ENCODE results near the gene NPHS2. TPM values are rescaled to one million over a fixed set of nuclear protein-coding genes. Genes with fewer than 3 reads are reported as not detected.
A peak's percentile ranks its signal among the peaks of the same experiment; 100 is the strongest.

NPHS2 gene
- not detected for polyA plus RNA-seq (2013, experiment 1 of 2)
- not detected for polyA plus RNA-seq (2013, experiment 2 of 2)

- H3K18ac ChIP-seq (ENCODE audit: low read length), result no peak within 1 kb of the TSS
- H2BK15ac ChIP-seq (replicated peaks; ENCODE audit: low read depth), result no peak within 1 kb of the TSS
- H3K79me1 ChIP-seq (ENCODE audit: low read length), result no peaks in the 10 kb centered on the region
- no peak within 1 kb of the TSS for H3K23ac ChIP-seq (ENCODE audit: low read length)
- no peak within 1 kb of the TSS for H3K4me3 ChIP-seq (ENCODE audit: low read length)
- no peaks in the 10 kb centered on the region for H3K79me2 ChIP-seq (ENCODE audit: control insufficient read depth, insufficient read depth, low read length)
- no peak within 1 kb of the TSS for H4K8ac ChIP-seq (ENCODE audit: low read depth, low read length)
- H3K9ac ChIP-seq (ENCODE audit: low read length), result no peak within 1 kb of the TSS
- H3K4me2 ChIP-seq (ENCODE audit: low read length), result peak within 1 kb of the TSS; percentile 14
- H2BK5ac ChIP-seq (ENCODE audit: low read length), result no peak within 1 kb of the TSS
- H3K56ac ChIP-seq (ENCODE audit: low read length), result no peak within 1 kb of the TSS
- H3K4me1 ChIP-seq (ENCODE audit: control insufficient read depth, low read depth, low read length), result no peaks in the 10 kb centered on the region
- no peak within 1 kb of the TSS for H2BK120ac ChIP-seq (ENCODE audit: low read depth, low read length)
- H2AK5ac ChIP-seq (ENCODE audit: low read length), result no peak within 1 kb of the TSS
- DNase-seq, result no peak
- WGBS (ENCODE audit: extremely low coverage, insufficient coverage, low lambda C conversion rate), result no CpG with 5 or more reads among the region's 77 CpGs
- H3K27ac ChIP-seq (ENCODE audit: low read depth, low read length), result no peak within 1 kb of the TSS
- no peak within 1 kb of the TSS for H3K4ac ChIP-seq (ENCODE audit: low read depth, low read length)
- no peak within 1 kb of the TSS for H4K5ac ChIP-seq (ENCODE audit: low read length)
- H3K36me3 ChIP-seq (ENCODE audit: control insufficient read depth, insufficient read depth, low read length), result no peaks in the 10 kb centered on the region
- peaks cover 19% of the 10 kb centered on the region for H3K27me3 ChIP-seq (ENCODE audit: insufficient read depth, low read length, poor library complexity)
Measured at GRCh38 chr1:179575497-179576314, at the start of gene NPHS2. TSS of gene NPHS2 (minus strand) at chr1:179575948. CDS start at chr1:179575864, 84 bp downstream.

GRCh38 chr1:179612361-179612760 lies 36.6 kb upstream of the NPHS2 start:
- H2AK5ac ChIP-seq (ENCODE audit: low read length), result no peak overlapping the region
- no peaks in the 10 kb centered on the region for H3K79me1 ChIP-seq (ENCODE audit: low read length)
- H4K5ac ChIP-seq (ENCODE audit: low read length), result no peak overlapping the region
- no peak overlapping the region for H2BK15ac ChIP-seq (replicated peaks; ENCODE audit: low read depth)
- no peaks in the 10 kb centered on the region for H3K27me3 ChIP-seq (ENCODE audit: insufficient read depth, low read length, poor library complexity)
- DNase-seq, result no peak
- H3K4me3 ChIP-seq (ENCODE audit: low read length), result no peak overlapping the region
- H3K23ac ChIP-seq (ENCODE audit: low read length), result no peak overlapping the region
- no peak overlapping the region for H3K27ac ChIP-seq (ENCODE audit: low read depth, low read length)
- no peaks in the 10 kb centered on the region for H3K79me2 ChIP-seq (ENCODE audit: control insufficient read depth, insufficient read depth, low read length)
- no peak overlapping the region for H4K8ac ChIP-seq (ENCODE audit: low read depth, low read length)
- H3K18ac ChIP-seq (ENCODE audit: low read length), result no peak overlapping the region
- no peak overlapping the region for H3K9ac ChIP-seq (ENCODE audit: low read length)
- no peaks in the 10 kb centered on the region for H3K4me1 ChIP-seq (ENCODE audit: control insufficient read depth, low read depth, low read length)
- no peaks in the 10 kb centered on the region for H3K36me3 ChIP-seq (ENCODE audit: control insufficient read depth, insufficient read depth, low read length)
- no peak overlapping the region for H3K4ac ChIP-seq (ENCODE audit: low read depth, low read length)
- no peak overlapping the region for H2BK5ac ChIP-seq (ENCODE audit: low read length)
- WGBS (ENCODE audit: extremely low coverage, insufficient coverage, low lambda C conversion rate), result no CpG with 5 or more reads among the region's 3 CpGs
- no peak overlapping the region for H3K4me2 ChIP-seq (ENCODE audit: low read length)
- H3K56ac ChIP-seq (ENCODE audit: low read length), result no peak overlapping the region
- no peak overlapping the region for H2BK120ac ChIP-seq (ENCODE audit: low read depth, low read length)

- Histone ChIP-seq H4K5ac (ENCODE audit: low read length) (no peak overlapping the region), H3K4me2 (ENCODE audit: low read length) (no peak overlapping the region), H3K79me1 (ENCODE audit: low read length) (no peaks in the 10 kb centered on the region), H3K27ac (ENCODE audit: low read depth, low read length) (no peak overlapping the region), H2BK15ac (replicated peaks; ENCODE audit: low read depth) (no peak overlapping the region), H3K18ac (ENCODE audit: low read length) (no peak overlapping the region), H3K36me3 (ENCODE audit: control insufficient read depth, insufficient read depth, low read length) (no peaks in the 10 kb centered on the region), H3K56ac (ENCODE audit: low read length) (no peak overlapping the region), H3K4ac (ENCODE audit: low read depth, low read length) (no peak overlapping the region), H4K8ac (ENCODE audit: low read depth, low read length) (no peak overlapping the region), H3K23ac (ENCODE audit: low read length) (no peak overlapping the region), H3K79me2 (ENCODE audit: control insufficient read depth, insufficient read depth, low read length) (no peaks in the 10 kb centered on the region), H3K9ac (ENCODE audit: low read length) (no peak overlapping the region), H3K27me3 (ENCODE audit: insufficient read depth, low read length, poor library complexity) (no peaks in the 10 kb centered on the region), H2BK5ac (ENCODE audit: low read length) (no peak overlapping the region), H2BK120ac (ENCODE audit: low read depth, low read length) (no peak overlapping the region), H3K4me3 (ENCODE audit: low read length) (no peak overlapping the region), H3K4me1 (ENCODE audit: control insufficient read depth, low read depth, low read length) (no peaks in the 10 kb centered on the region), H2AK5ac (ENCODE audit: low read length) (no peak overlapping the region)
- no peak for DNase-seq
- no CpG with 5 or more reads among the region's 1 CpG for WGBS (ENCODE audit: extremely low coverage, insufficient coverage, low lambda C conversion rate)
Measured at GRCh38 chr1:179601093-179601492, 25.3 kb upstream of the NPHS2 start.

GRCh38 chr1:179599623-179600249 lies 24.0 kb upstream of the NPHS2 start:
- no peak overlapping the region for H3K18ac ChIP-seq (ENCODE audit: low read length)
- H3K56ac ChIP-seq (ENCODE audit: low read length), result no peak overlapping the region
- no peak overlapping the region for H2AK5ac ChIP-seq (ENCODE audit: low read length)
- H2BK5ac ChIP-seq (ENCODE audit: low read length), result no peak overlapping the region
- no peak overlapping the region for H4K5ac ChIP-seq (ENCODE audit: low read length)
- no peak overlapping the region for H3K4me3 ChIP-seq (ENCODE audit: low read length)
- H3K27me3 ChIP-seq (ENCODE audit: insufficient read depth, low read length, poor library complexity), result no peaks in the 10 kb centered on the region
- no peak overlapping the region for H4K8ac ChIP-seq (ENCODE audit: low read depth, low read length)
- H3K4ac ChIP-seq (ENCODE audit: low read depth, low read length), result no peak overlapping the region
- no peak for DNase-seq
- H3K36me3 ChIP-seq (ENCODE audit: control insufficient read depth, insufficient read depth, low read length), result no peaks in the 10 kb centered on the region
- no peaks in the 10 kb centered on the region for H3K79me1 ChIP-seq (ENCODE audit: low read length)
- H2BK15ac ChIP-seq (replicated peaks; ENCODE audit: low read depth), result no peak overlapping the region
- H3K9ac ChIP-seq (ENCODE audit: low read length), result no peak overlapping the region
- H3K4me1 ChIP-seq (ENCODE audit: control insufficient read depth, low read depth, low read length), result no peaks in the 10 kb centered on the region
- H3K4me2 ChIP-seq (ENCODE audit: low read length), result no peak overlapping the region
- H3K27ac ChIP-seq (ENCODE audit: low read depth, low read length), result no peak overlapping the region
- H3K23ac ChIP-seq (ENCODE audit: low read length), result no peak overlapping the region
- H2BK120ac ChIP-seq (ENCODE audit: low read depth, low read length), result no peak overlapping the region
- H3K79me2 ChIP-seq (ENCODE audit: control insufficient read depth, insufficient read depth, low read length), result no peaks in the 10 kb centered on the region

GRCh38 chr1:179598631-179599030 lies 22.9 kb upstream of the NPHS2 start:
- no peak overlapping the region for H3K18ac ChIP-seq (ENCODE audit: low read length)

More at GRCh38 chr1:179598631-179599030, 22.9 kb upstream of the NPHS2 start:
- H3K4ac ChIP-seq (ENCODE audit: low read depth, low read length), result no peak overlapping the region
- no peak overlapping the region for H2BK120ac ChIP-seq (ENCODE audit: low read depth, low read length)
- H2AK5ac ChIP-seq (ENCODE audit: low read length), result no peak overlapping the region
- no peak overlapping the region for H3K4me3 ChIP-seq (ENCODE audit: low read length)
- H3K4me1 ChIP-seq (ENCODE audit: control insufficient read depth, low read depth, low read length), result no peaks in the 10 kb centered on the region
- no peak overlapping the region for H3K56ac ChIP-seq (ENCODE audit: low read length)
- no peaks in the 10 kb centered on the region for H3K27me3 ChIP-seq (ENCODE audit: insufficient read depth, low read length, poor library complexity)
- no peak for DNase-seq
- H3K9ac ChIP-seq (ENCODE audit: low read length), result no peak overlapping the region
- H2BK15ac ChIP-seq (replicated peaks; ENCODE audit: low read depth), result no peak overlapping the region
- H3K23ac ChIP-seq (ENCODE audit: low read length), result no peak overlapping the region
- WGBS (ENCODE audit: extremely low coverage, insufficient coverage, low lambda C conversion rate), result no CpG with 5 or more reads among the region's 1 CpG
- no peaks in the 10 kb centered on the region for H3K36me3 ChIP-seq (ENCODE audit: control insufficient read depth, insufficient read depth, low read length)
- H3K79me2 ChIP-seq (ENCODE audit: control insufficient read depth, insufficient read depth, low read length), result no peaks in the 10 kb centered on the region
- no peaks in the 10 kb centered on the region for H3K79me1 ChIP-seq (ENCODE audit: low read length)
- no peak overlapping the region for H2BK5ac ChIP-seq (ENCODE audit: low read length)
- no peak overlapping the region for H3K4me2 ChIP-seq (ENCODE audit: low read length)
- no peak overlapping the region for H4K8ac ChIP-seq (ENCODE audit: low read depth, low read length)
- H4K5ac ChIP-seq (ENCODE audit: low read length), result no peak overlapping the region
- no peak overlapping the region for H3K27ac ChIP-seq (ENCODE audit: low read depth, low read length)

Measured in mesendoderm (in vitro differentiated cells).